ENCODE results near the gene WDR44.
"Not testable (repeated sequence)": the region's sequence is repeated elsewhere in the genome, so short reads cannot be mapped to it uniquely, and the experiment has no call there.

WDR44 gene

DNA sequence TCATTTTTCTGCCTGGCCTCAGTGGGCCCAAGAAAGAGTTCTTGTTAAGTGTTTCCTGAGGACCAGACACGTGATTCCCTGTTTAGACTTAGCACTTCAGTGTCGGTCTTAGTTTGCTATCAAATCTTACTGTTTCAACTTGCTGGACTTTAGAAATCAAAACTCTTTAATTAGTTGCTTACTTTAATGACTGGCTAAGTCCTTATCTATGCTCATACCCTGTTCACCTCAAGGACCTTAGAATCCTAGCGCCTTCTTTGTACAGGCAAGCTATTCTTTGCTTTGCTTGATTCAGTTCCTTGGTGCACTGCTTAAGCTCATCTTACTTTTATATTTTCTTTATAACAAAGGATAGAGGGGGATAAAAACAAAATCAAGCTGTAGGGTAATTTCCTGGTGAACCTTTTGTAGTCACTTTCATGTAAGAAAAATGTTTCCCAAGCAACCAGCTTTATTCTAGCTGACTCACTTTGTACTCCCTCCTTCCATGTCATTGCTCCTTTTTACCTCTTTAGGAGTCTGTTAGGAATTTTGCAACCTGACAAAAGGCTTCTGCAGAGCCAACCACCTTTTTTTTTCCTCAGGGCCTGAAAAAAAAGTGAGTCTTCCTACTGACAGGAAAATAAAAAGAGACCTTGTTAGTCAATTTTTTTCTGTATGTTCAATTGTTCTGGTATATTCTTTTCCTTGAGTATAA, 14.7 kb downstream of the WDR44 start:
- DNase-seq, result no peak

DNA sequence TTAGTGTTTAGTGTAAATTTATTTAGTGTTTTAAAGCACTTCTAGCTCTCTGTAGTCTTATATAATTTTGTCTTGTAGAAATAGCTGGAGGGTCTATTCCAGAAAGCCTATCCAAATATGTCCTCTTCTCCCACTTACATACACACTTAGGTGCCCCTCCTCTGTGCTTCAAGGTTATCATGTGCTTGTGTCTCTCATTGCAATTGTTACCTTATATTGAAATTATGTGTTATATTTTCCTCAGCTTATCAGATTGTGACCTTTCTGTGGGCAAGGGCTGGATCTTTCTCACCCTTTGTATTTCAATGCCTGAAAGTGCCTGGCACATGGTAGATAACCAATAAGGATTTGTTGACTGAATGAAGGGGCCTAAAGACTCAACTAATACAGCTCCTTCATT, 18.4 kb downstream of the WDR44 start:
- no peak for DNase-seq

DNA sequence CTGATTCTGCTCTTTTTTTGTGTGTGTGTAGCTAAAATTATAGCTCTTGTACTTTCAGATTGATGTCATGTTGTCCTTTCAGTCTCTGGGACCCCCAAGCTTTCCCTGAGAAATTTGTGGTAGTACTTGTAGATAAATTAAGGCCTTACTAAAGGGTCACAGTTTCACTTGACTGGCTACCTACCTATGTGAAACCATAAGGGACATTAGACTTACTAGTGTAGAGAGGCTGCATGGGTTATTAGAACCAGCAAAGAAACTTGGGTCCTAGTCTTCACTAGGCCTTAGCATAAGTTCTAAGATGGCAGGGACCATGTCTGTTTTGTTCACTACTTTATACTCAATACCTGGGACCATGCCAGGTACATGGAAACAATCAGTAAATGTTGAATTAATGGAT, 21.4 kb downstream of the WDR44 start:
- no peak for DNase-seq

GRCh38 chrX:118368398-118368797, 22.5 kb downstream of the WDR44 start:
- DNase-seq, result no peak

DNA sequence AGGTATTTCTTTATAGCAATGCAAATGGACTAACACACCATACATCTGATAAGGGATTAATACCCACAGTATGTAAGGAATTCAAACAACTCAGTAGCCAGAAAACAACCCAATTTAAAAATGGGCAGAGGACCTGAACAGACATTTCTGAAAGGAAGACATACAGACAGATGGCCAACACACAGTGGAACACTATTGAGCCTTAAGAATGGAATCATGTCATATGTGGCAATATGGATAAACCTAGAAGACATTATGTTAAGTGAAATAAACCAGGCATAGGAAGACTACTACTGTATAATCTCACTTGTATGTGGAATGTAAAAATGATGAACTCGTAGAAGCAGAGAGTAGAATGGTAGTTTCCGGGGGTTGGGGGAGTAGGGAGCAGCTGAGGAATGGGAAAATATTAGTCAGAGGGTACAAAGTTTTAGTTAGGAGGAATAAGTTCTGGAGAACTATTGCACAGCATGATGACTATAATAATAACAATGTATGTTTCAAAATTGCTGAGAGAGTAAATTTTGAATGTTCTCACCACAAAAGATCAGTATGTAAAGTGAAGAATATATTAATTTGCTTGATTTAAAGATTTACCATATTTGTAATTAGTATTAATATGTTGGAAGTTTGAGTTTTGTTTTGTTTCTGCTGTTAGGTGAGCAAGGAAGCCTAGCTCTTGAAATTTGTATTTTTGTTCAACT, 25.2 kb downstream of the WDR44 start:
- no peak for DNase-seq

- no peak for DNase-seq
Measured at GRCh38 chrX:118373538-118373937, 27.6 kb downstream of the WDR44 start.

DNA sequence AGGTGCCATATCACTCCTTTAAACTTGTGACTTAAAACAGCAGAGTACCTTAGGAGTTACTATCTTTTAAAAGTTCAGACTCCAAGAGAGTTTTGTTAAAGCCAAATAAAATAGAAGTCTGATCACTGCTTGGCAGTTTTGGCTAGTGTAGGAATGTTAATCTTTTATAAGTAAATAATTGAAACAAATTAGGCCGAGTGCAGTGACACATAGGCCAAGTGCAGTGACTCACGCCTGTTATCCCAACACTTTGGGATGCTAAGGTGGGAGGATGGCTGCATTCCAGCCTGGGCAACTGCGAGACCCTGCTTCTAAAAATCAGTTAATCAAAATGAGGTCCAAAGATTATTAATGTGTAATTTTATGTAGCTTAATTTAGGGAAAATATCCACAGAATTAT, 37.2 kb downstream of the WDR44 start:
- no peak for DNase-seq

DNA sequence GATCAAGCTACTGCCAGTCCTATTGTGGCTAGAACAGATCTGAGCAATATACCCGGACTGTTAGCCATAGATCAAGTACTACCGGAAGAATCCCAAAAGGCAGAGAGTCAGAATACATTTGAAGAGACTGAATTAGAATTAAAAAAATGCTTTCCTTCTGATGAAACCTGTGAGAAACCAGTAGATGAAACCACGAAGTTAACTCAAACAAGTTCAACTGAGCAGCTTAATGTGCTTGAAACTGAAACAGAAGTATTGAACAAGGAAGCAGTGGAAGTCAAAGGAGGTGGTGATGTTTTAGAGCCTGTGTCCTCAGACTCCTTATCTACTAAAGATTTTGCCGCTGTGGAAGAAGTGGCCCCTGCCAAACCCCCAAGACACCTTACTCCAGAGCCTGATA, 46.8 kb downstream of the WDR44 start:
- no peak for DNase-seq

DNA sequence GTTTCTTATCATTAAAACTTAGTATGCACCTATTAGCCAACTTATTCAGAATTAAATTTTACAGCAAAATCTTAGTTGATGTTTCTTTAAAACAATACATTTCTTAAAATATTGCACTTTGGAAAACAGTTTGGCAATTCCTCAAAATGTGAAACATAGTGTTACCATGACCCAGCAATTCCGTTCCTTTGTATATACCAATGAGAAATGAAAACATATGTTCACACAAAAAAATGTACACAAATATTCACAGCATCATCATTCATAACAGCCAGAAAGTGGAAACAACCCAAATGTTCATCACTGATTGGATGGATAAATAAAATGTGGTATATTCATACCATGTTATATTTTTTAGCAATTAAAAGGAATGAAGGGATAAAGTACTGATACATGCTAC, 50.2 kb downstream of the WDR44 start:
- DNase-seq, result no peak

- DNase-seq, result no peak
Measured at GRCh38 chrX:118418811-118419251, 72.9 kb downstream of the WDR44 start.

- DNase-seq, result no peak
Measured at GRCh38 chrX:118420462-118420861, 74.6 kb downstream of the WDR44 start.

- DNase-seq, result no peak
Measured at GRCh38 chrX:118423558-118423957, 77.7 kb downstream of the WDR44 start.

DNA sequence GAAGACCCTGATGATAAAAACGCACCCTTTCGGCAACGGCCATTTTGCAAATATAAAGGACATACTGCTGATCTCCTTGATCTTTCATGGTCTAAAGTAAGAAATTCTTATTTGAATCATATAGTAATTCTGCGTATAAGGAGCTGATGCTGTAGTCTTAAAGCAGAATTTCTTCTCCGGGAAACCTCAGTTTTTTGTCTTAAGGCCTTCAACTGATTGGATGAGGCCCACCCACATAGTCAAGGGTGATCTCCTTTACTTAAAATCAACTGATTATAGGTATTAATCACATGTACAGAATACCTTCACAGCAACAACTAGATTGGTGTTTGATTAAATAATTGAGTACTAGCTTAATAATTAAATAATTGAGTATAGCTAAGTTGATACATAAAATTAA, 86.9 kb downstream of the WDR44 start:
- no peak for DNase-seq

- no peak for DNase-seq
Measured at GRCh38 chrX:118437283-118437682, 91.4 kb downstream of the WDR44 start.

- no peak for DNase-seq
Measured at GRCh38 chrX:118448273-118448783, 102.4 kb downstream of the WDR44 start.

GRCh38 chrX:118455013-118455412, 109.1 kb downstream of the WDR44 start:
- DNase-seq, result no peak

- no peak for DNase-seq
Measured at GRCh38 chrX:118459494-118459893, 113.6 kb downstream of the WDR44 start.

DNA sequence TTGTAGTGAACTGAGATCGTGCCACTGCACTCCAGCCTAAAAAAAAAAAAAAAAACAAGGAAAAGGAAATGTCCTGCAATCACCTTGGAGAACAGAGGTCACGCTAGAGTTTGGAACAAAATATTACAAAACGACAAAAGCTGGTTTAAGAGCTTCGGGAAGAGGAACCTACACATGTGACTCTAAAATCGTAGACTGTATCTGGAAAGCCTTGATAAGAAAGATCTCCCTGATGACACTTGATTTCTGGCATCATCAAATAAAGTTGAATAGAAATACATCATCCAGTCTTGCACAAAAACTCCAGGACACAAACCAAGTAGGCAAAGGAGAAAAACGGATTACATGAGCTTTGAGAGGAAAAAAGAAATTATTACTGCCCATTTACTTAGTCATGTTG, 118.6 kb downstream of the WDR44 start:
- DNase-seq, result no peak

DNA sequence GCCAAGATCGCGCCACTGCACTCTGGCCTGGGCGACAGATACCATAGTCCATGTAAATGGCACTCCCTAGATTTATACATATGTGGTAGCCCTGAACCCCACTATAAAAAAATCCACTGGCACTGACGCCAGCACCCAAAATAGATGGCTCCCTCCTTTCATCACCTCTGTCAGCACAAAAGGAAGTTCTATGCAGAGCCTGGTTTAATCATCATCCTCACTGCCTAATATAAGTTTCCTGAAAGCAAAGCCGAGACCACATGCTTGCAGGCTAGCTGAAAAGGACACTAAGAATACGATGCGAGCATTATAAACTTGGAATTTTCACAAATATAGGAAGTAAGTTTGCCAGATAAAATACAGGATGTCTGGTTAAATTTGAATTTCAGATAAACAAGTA, 122.2 kb downstream of the WDR44 start:
- DNase-seq, result no peak

- DNase-seq, result not testable (repeated sequence)
Measured at GRCh38 chrX:118470721-118471347, 124.9 kb downstream of the WDR44 start.

- DNase-seq, result no peak
Measured at GRCh38 chrX:118474586-118474985, 128.7 kb downstream of the WDR44 start.

DNA sequence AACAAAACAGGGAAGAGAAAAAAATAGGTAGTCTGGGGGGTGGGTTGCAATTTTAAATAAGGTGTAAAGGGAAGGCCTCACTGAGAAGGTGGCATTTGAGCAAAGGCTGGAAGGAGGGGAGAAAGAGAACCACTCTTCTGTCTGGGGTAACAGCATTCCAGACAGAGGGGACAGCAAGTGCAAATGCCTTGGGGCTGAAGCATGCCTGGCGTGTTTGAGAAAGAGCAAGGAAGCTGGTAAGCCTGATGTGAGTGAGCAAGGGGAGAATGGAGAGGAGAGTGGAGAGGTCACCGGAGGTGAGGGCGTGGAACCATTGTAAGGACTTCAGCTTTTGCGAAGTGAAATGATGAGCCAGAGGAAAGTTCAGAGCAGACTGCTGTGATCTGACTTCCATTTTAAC, 130.0 kb downstream of the WDR44 start:
- DNase-seq, result no peak

DNA sequence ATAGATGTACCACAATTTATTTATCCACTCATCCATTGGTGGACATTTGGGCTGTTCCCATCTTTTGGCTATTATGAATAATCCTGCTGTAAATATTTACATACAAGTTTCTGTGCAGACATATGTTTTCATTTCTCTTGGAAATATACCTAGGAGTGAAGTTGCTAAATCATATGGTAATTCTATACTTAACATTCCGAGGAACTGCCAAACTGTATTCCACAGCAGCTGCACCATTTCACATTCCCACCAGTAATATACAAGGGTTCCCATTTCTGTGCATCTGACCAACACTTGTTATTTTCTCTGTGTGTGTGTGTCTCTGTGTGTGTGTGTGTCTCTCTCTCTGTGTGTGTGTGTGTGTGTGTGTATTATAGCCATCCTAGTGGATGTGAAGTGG, 134.3 kb downstream of the WDR44 start:
- DNase-seq, result no peak

- not testable (repeated sequence) for DNase-seq
Measured at GRCh38 chrX:118482384-118482783, 136.5 kb downstream of the WDR44 start.

Measured in SIG-M5 (cell line).